Measurements from ENCODE around the gene ATP12A. TPM values are rescaled to one million over a fixed set of nuclear protein-coding genes. Genes with fewer than 3 reads are reported as not detected.

Gene ATP12A
- total RNA-seq, 1 donor from 2014 or later: not detected

- Mint-ChIP-seq H3K4me1 (ENCODE audit: low read depth) (peaks cover 15% of the 10 kb centered on the region), H3K4me3 (ENCODE audit: unreplicated experiment) (no peak overlapping the region), H3K36me3 (ENCODE audit: low read depth) (no peaks in the 10 kb centered on the region), H3K27me3 (ENCODE audit: low read depth) (peaks cover 38% of the 10 kb centered on the region), H3K27ac (ENCODE audit: unreplicated experiment) (no peak overlapping the region), H3K9me3 (ENCODE audit: low read depth) (no peaks in the 10 kb centered on the region)
- TF ChIP-seq, protein P1, sequence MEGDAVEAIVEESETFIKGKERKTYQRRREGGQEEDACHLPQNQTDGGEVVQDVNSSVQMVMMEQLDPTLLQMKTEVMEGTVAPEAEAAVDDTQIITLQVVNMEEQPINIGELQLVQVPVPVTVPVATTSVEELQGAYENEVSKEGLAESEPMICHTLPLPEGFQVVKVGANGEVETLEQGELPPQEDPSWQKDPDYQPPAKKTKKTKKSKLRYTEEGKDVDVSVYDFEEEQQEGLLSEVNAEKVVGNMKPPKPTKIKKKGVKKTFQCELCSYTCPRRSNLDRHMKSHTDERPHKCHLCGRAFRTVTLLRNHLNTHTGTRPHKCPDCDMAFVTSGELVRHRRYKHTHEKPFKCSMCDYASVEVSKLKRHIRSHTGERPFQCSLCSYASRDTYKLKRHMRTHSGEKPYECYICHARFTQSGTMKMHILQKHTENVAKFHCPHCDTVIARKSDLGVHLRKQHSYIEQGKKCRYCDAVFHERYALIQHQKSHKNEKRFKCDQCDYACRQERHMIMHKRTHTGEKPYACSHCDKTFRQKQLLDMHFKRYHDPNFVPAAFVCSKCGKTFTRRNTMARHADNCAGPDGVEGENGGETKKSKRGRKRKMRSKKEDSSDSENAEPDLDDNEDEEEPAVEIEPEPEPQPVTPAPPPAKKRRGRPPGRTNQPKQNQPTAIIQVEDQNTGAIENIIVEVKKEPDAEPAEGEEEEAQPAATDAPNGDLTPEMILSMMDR (IDR thresholded peaks at IDR 0.05): no peak
- no peak for DNase-seq (ENCODE audit: low spot score)
Observed at GRCh38 chr13:24682353-24682752, 2.1 kb downstream of the ATP12A start.

GRCh38 chr13:24683351-24683750 is 3.1 kb downstream of the ATP12A start:
- Mint-ChIP-seq H3K4me3 (ENCODE audit: unreplicated experiment) (no peak overlapping the region), H3K4me1 (ENCODE audit: low read depth) (peaks cover 19% of the 10 kb centered on the region), H3K27ac (ENCODE audit: unreplicated experiment) (no peak overlapping the region), H3K36me3 (ENCODE audit: low read depth) (no peaks in the 10 kb centered on the region), H3K27me3 (ENCODE audit: low read depth) (peaks cover 35% of the 10 kb centered on the region), H3K9me3 (ENCODE audit: low read depth) (no peaks in the 10 kb centered on the region)
- TF ChIP-seq, protein P1 (IDR thresholded peaks at IDR 0.05): no peak
- no peak for DNase-seq (ENCODE audit: low spot score)

- H3K9me3 Mint-ChIP-seq (ENCODE audit: low read depth): no peaks in the 10 kb centered on the region
- TF ChIP-seq, protein P1 (IDR thresholded peaks at IDR 0.05): peak; percentile 85
- no peak overlapping the region for H3K27ac Mint-ChIP-seq (ENCODE audit: unreplicated experiment)
- H3K36me3 Mint-ChIP-seq (ENCODE audit: low read depth): no peaks in the 10 kb centered on the region
- peaks cover 35% of the 10 kb centered on the region for H3K27me3 Mint-ChIP-seq (ENCODE audit: low read depth)
- no peak for DNase-seq (ENCODE audit: low spot score)
- H3K4me3 Mint-ChIP-seq (ENCODE audit: unreplicated experiment): no peak overlapping the region
- H3K4me1 Mint-ChIP-seq (ENCODE audit: low read depth): peaks cover 19% of the 10 kb centered on the region
Observed at GRCh38 chr13:24683838-24684599, 3.8 kb downstream of the ATP12A start.

- no peaks in the 10 kb centered on the region for H3K9me3 Mint-ChIP-seq (ENCODE audit: low read depth)
- DNase-seq (ENCODE audit: low spot score): no peak
- peaks cover 18% of the 10 kb centered on the region for H3K4me1 Mint-ChIP-seq (ENCODE audit: low read depth)
- TF ChIP-seq, protein P1 (IDR thresholded peaks at IDR 0.05): no peak
- H3K27ac Mint-ChIP-seq (ENCODE audit: unreplicated experiment): no peak overlapping the region
- H3K36me3 Mint-ChIP-seq (ENCODE audit: low read depth): no peaks in the 10 kb centered on the region
- H3K4me3 Mint-ChIP-seq (ENCODE audit: unreplicated experiment): no peak overlapping the region
- peaks cover 29% of the 10 kb centered on the region for H3K27me3 Mint-ChIP-seq (ENCODE audit: low read depth)
Observed at GRCh38 chr13:24684600-24684998, 4.4 kb downstream of the ATP12A start.

DNA sequence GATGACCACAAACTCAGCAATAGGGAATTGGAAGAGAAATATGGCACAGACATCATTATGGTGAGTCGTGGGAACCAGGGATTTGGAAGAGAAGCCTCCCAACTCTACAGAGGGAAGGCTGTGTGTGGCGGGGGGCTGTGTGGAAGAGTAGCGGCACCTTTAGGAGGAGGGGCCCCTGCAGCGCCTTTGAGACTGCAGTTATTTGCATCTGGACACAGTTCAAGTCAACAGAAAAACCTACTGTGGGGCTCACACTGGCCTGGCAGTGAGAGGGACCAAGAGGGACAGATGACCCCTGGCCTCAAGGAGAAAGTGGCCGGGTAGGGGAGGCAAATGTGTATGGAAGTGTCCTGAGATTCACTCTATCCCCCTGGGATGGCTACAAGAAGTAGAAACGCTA is 5.1 kb downstream of the ATP12A start:
- no peak overlapping the region for H3K27ac Mint-ChIP-seq (ENCODE audit: unreplicated experiment)
- TF ChIP-seq, protein P1 (IDR thresholded peaks at IDR 0.05): no peak
- H3K4me1 Mint-ChIP-seq (ENCODE audit: low read depth): peaks cover 14% of the 10 kb centered on the region
- H3K36me3 Mint-ChIP-seq (ENCODE audit: low read depth): no peaks in the 10 kb centered on the region
- no peaks in the 10 kb centered on the region for H3K9me3 Mint-ChIP-seq (ENCODE audit: low read depth)
- peaks cover 32% of the 10 kb centered on the region for H3K27me3 Mint-ChIP-seq (ENCODE audit: low read depth)
- DNase-seq (ENCODE audit: low spot score): no peak
- no peak overlapping the region for H3K4me3 Mint-ChIP-seq (ENCODE audit: unreplicated experiment)

Measured in chondrocyte (in vitro differentiated cells).